ENCODE measurements around the gene XXYLT1.

- TF ChIP-seq EZH2phosphoT487 (IDR thresholded peaks at IDR 0.05; ENCODE audit: borderline replicate concordance) (no peak), CTCF (IDR thresholded peaks at IDR 0.05 in 2 of 3, conservative IDR thresholded peaks at IDR 0.05 in 1 of 3; ENCODE audit: borderline replicate concordance in 1 of 3, insufficient read depth in 1 of 3, low read depth in 2 of 3, low read length in 2 of 3) (no peak), REST (IDR thresholded peaks at IDR 0.05; ENCODE audit: low read depth) (no peak), JUND (IDR thresholded peaks at IDR 0.05) (no peak), YY1 (IDR thresholded peaks at IDR 0.05; ENCODE audit: extremely low read depth, insufficient replicate concordance, low read depth, low read length) (no peak), EZH2 (IDR thresholded peaks at IDR 0.05) (no peak)
Observed at GRCh38 chr3:195068084-195069080, 202.6 kb downstream of the XXYLT1 start.

Measured in HCT116 (cell line).